Right ventricle myocardium superior (tissue), 1 donor: ENCODE data around the gene KCNAB2. TPM values are rescaled to one million over a fixed set of nuclear protein-coding genes. Genes with fewer than 3 reads are reported as not detected.
"Not testable (repeated sequence)": the region's sequence is repeated elsewhere in the genome, so short reads cannot be mapped to it uniquely, and the experiment has no call there.

Source experiments
- ATAC-seq: fragments of 200-7000 bp; cut with Tn5 transposase; one replicate; pipeline ENCODE4 v1.9.1; 2020; ENCODE audit warnings: mild to moderate bottlenecking; ENCODE audit not compliant: poor library complexity
- DNase-seq: peaks from one replicate; pipeline ENCODE4 v3.0.0-alpha.2; 2020
- intact Hi-C: fragments of 100-400 bp; cut with DNase I; formaldehyde crosslinking; loops from one replicate; pipeline ENCODE4 v1.11.2; 2022
- total RNA-seq: library from RNA; stranded (reverse); fragmentation: NEBNext Ultra II Directional; extraction: Animal tissue kit (Norgen Biotek cat#: 25700); gene quantifications from one replicate; pipeline ENCODE4 v1.2.1, GENCODE V29; 2021
- donor health status: DM: no; HTN: yes; CAD: no; lungs with severe emphysema.

Gene KCNAB2
- total RNA-seq, 1 donor from 2014 or later: 21.2 TPM

DNA sequence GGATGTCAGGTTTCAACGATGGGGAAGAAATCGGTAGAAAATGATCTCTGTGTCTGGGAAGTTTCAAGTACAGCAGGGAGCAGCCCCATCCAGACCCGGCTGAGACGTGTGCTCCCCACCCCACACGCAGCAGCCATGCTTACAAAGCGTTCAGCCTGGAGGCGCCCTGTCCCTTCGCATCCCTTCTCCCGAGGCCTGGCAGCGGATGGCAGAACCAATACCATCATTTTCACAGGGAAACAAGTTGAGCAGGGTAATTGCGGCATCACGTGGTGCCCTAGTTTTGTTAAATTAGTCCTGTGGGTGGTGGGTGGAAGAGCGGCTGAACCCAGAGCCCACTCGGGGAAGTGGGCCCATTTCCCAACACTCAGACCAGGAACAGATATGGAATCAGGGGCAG lies 23.9 kb downstream of the KCNAB2 start:
- DNase-seq: no peak
- intact Hi-C loops: no loop called here

DNA sequence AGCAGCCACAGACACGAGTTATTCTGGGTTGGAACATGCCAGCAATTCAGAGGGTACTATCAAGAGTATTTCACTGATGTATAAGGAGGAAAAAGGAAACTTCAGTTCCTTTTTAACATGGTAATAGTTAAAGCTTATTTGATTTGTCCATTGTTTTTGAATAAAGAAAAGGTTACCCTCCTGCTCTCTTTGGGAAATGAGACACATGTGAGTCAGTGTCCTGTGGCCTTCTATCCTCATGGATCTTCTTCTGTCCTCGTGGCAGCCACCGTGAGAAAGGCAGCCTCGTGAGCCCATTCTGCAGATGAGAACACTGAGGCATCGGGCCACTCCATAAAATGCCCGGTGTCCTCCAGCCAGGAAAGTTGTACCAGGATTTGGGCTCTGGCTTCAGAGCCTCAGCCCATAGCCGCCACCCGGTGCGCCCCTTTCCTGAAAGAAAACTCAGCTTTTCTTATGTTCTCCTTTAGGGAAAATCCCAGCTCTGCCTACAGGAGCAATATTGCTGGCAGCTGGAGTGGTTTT lies 24.8 kb downstream of the KCNAB2 start:
- ATAC-seq (no peak), DNase-seq (no peak)
- intact Hi-C loops: no loop called here

More for the DNA sequence above, 23.9 kb downstream of the KCNAB2 start:
- ATAC-seq: no peak

DNA sequence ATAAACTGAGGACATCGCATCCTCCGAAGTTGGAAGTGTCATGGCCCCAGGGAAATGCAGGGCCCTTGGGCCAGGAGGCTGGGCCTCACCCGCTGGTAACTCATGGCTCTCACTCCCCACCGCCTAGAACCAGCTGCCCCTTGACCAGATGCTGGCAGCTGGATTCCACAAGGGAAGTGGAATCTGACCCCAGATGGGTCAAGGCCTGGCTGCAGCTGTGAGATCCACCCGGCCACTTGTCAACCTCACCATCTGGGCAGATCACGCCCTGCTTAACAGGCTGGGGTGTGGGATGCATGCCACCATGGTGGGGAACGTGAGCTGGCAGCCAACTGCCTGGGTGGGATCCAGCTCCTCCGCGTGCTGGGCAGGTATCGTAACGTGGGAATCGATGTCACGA lies 25.5 kb downstream of the KCNAB2 start:
- no peak for ATAC-seq
- intact Hi-C loops: no loop called here
- no peak for DNase-seq

DNA sequence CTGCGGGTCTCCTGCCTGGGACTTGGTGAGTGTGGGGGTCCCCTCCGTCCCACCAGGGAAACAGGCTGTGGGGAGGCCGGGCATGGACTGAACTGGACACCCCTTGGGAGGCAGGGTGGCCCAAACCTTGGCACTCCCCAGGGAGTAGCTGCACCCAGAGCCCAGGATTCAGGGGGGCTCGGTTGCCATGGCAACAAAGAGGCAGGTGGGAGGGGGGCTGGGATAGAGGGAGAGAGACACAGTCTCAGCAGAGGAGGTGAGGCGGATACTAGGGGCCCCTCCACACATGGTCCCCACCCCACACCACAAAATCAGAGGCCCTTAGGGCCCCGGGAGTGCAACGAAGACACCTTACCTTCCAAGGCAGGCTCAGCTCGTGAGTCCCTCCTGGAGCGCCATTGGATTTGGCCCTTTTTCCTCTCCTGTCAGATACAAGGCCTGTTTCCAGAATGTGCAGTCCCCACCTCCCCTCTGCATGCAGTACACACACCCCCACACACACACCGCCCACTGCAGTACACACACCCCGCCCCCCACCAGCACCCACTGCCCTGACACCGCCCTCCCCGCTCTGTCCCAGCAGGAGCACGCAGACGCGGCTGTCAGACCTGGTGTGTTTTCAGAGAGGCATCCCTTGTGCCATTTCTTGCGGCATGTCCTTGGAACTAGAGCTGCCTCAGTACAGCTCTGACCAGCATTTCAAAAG lies 27.2 kb downstream of the KCNAB2 start:
- DNase-seq: no peak
- intact Hi-C loops: no loop called here
- ATAC-seq: no peak

GRCh38 chr1:6073480-6074053 lies 27.9 kb downstream of the KCNAB2 start:
- no peak for DNase-seq

DNA sequence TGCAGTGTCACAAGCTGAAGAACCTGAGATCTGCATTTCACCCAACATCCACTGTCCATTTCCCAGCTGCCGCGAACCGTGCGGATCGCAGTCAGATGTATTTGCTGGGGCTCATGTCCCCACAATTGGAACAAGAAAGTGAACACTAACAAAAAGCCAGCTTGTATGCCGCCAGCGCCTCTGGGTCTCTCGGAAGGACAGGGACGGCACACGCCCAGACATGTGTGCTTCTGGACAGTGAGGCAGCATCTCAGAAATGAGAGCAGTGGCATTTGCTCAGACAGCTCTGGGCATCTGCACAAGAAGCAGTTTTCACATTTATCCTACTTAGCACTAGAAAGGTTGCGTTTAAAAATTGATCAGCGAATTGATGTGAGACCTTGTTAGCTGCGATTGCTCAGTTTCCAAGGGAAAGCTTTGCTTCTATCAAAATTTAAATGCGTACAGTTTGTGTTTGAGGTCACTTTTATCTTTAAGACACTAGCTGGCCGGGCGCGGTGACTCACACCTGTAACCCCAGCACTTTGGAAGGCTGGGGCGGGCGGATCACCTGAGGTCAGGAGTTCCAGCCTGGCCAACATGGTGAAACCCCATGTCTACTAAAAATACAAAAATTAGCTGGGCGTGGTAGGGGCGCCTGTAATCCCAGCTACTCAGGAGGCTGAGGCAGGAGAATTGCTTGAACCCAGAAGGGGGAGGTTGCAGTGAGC lies 28.7 kb downstream of the KCNAB2 start:
- DNase-seq: no peak
- no peak for ATAC-seq
- intact Hi-C loops: no loop called here

More at GRCh38 chr1:6073480-6074053, 27.9 kb downstream of the KCNAB2 start:
- intact Hi-C loops: no loop called here
- no peak for ATAC-seq

GRCh38 chr1:6075748-6076147 lies 30.1 kb downstream of the KCNAB2 start:
- no peak for ATAC-seq

GRCh38 chr1:6077061-6077460 lies 31.4 kb downstream of the KCNAB2 start:
- DNase-seq, intact Hi-C loops, ATAC-seq: not testable (repeated sequence)

More at GRCh38 chr1:6075748-6076147, 30.1 kb downstream of the KCNAB2 start:
- DNase-seq: no peak
- intact Hi-C loops: no loop called here

DNA sequence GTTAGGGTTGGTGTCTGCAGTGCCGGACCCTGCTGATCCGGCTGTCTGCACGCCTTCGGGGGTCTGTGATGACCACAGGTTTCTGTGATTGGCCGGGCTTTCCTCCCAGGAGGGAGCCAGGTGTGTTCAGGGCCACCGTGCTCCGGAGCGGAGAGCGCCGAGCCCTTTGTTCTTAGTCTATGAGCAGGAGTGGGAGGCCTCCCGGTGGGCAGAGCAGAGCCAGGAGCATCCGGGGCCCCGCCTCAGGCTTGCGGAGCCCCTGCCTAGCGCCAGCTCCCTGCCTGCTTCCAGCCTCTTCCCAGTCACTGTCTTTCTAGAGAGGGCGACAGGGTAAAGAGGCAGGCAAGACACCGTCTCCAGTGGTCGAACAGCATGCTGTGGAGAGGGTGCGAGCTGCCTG lies 31.8 kb downstream of the KCNAB2 start:
- DNase-seq (no peak), ATAC-seq (no peak)
- intact Hi-C loops: no loop called here

DNA sequence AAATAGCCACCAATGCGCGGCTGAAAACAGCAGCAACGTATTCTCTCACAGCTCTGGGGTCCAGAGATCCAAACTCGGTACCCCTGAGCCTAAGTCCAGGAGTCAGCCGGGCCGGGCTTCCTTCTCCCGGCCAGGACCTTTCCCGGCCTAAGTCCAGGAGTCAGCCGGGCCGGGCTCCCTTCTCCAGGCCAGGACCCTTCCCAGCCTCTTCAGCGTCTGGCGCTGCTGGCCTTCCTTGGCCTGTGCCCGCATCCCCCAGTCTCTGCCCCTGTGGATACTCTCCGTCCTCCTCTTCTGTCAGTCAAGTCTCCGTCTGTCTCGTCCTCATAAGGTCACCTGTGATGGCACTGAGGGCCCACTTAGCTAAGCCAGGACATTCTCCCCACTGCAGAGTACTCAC lies 32.2 kb downstream of the KCNAB2 start:
- intact Hi-C loops: no loop called here
- DNase-seq (no peak), ATAC-seq (no peak)

DNA sequence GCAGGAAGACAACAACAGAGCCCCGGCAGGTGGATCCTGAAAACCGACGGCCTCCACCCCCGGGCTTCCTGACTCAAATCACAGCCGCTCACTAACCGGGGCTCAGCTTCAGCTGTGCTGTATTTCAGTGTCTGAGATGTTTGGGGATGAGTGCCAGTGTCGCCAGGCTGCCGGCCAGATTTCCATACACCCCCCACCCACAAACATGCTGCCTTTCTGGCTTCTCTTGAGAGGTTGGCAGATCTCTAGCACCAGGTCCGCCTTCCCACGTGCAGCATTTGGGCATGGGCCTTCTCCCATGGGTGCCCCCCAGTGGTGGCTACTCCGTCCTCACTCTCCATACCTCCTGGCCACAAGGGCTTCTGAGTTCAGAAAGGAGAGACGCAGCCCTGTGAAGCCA lies 34.8 kb downstream of the KCNAB2 start:
- DNase-seq (no peak), ATAC-seq (peak; percentile 46)
- intact Hi-C loops: no loop called here

DNA sequence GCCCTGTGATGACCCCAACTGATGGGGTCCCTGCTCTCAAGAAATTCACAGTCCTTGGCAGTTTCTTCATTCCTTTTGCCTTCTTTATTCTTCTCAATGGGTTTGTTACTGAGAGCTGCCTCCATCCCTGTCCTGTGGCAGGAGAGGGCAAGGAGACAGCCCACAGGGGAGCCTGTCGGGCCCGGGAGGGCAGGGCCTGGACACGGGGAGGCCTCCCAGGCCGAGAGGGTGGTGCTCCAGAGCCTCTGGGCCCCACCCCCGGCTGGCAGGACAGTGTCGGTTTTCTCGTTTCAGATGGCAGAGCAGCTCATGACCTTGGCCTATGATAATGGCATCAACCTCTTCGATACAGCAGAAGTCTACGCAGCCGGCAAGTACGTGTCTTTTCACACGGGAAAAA lies 36.2 kb downstream of the KCNAB2 start:
- DNase-seq (no peak), ATAC-seq (no peak)
- intact Hi-C loops: no loop called here

DNA sequence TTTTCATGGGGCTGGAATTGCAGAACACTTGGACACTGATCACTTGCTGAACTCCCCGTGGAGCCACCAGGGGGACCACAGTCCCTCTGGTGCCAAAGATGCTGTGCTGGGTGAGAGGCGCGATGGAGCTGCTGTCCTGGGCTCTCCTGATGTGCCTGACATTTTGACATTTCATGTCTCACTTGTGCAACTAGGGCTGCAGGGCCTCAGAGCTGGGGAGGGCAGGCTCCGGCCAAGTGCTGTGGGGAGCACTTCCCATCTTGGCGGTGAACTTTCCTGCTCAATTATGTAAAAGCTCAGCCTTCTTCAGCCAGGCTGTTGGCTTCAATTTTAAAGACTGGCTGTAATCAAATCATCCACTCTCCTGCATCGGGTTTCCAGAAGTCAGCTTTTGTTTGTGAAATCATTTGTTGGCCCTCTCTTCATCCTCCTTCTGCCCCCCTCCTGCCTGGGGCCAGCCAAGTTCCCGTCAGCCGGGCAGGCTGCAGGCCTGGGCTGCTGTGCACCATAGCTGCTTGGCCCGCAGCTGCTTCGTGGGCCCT lies 36.8 kb downstream of the KCNAB2 start:
- intact Hi-C loops: no loop called here
- peak; percentile 68 for ATAC-seq
- peak; percentile 64 for DNase-seq

GRCh38 chr1:6083385-6083784 lies 37.7 kb downstream of the KCNAB2 start:
- no peak for ATAC-seq
- intact Hi-C loops: no loop called here
- DNase-seq: no peak

GRCh38 chr1:6083801-6084446 lies 38.2 kb downstream of the KCNAB2 start:
- no peak for ATAC-seq
- intact Hi-C loops: no loop called here
- no peak for DNase-seq

GRCh38 chr1:6084781-6085495 lies 39.2 kb downstream of the KCNAB2 start:
- no peak for ATAC-seq
- intact Hi-C loops: no loop called here
- no peak for DNase-seq

DNA sequence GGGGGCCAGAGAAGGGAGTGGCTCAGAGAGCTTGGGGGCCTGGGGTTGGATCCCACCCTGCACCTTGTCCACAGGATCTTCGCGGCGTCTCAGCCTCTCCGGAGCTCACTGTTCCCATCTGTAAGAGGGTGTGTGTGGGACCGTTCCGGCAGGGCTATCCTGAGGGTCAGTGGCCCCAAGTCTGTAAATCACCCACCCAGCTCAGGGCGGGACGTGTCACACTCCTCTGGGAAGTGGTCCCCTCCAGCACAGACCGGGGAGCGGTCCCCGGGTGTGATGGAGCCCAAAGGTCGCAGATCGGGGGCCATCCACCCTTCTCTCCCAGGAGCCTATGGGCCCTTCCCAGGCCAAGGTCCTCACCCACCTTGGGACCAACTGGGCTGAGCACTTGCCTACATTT lies 40.0 kb downstream of the KCNAB2 start:
- DNase-seq: no peak
- intact Hi-C loops: no loop called here
- no peak for ATAC-seq

- intact Hi-C loops: no loop called here
- ATAC-seq (no peak), DNase-seq (no peak)
These were observed 40.7 kb downstream of the KCNAB2 start for GRCh38 chr1:6086358-6086757.
